Heart left ventricle (tissue), 16 donors: Measurements from ENCODE around the gene GALNT9. TPM values are rescaled to one million over a fixed set of nuclear protein-coding genes. Genes with fewer than 3 reads are reported as not detected.
A peak's percentile ranks its signal among the peaks of the same experiment; 100 is the strongest.

Experiments used
- ATAC-seq, 4 donors: fragments of 200-7000 bp; cut with Tn5 transposase; one replicate each; pipeline ENCODE4 v1.9.1; 2020 to 2022; ENCODE audit warnings: moderate library complexity in 4 of 4, mild to moderate bottlenecking in 3 of 4, moderate number of reproducible peaks in 1 of 4
- DNase-seq, 5 donors: peaks; one replicate each; pipeline ENCODE4 v3.0.0-alpha.2; 2020
- H3K27ac ChIP-seq, 12 donors: fragments of 200-600 bp; sonication (generic) in 4 of 12; one replicate each; pipeline versions ENCODE4 v1.5.0 to v1.8.0; 2016 to 2022; ENCODE audit warnings: mild to moderate bottlenecking in 2 of 12
- H3K27me3 ChIP-seq, 9 donors: fragments of 200-600 bp; sonication (generic) in 2 of 9; one replicate each; pipeline versions ENCODE4 v1.5.1 to v1.8.0; 2016 to 2022; ENCODE audit warnings: mild to moderate bottlenecking in 3 of 9
- H3K36me3 ChIP-seq, 9 donors: fragments of 200-600 bp; sonication (generic) in 2 of 9; one replicate each; pipeline versions ENCODE4 v1.5.0 to v1.8.0; 2018 to 2022; ENCODE audit warnings: mild to moderate bottlenecking in 2 of 9
- H3K4me1 ChIP-seq, 12 donors: fragments of 200-600 bp; sonication (generic) in 4 of 12; one replicate each; pipeline versions ENCODE4 v1.5.0 to v1.8.0; 2016 to 2022; ENCODE audit warnings: mild to moderate bottlenecking in 3 of 12
- H3K4me3 ChIP-seq, 12 donors: fragments of 200-600 bp; sonication (generic) in 4 of 12; one replicate each; pipeline versions ENCODE4 v1.5.0 to v1.8.0; 2017 to 2022; ENCODE audit warnings: mild to moderate bottlenecking in 9 of 12, moderate library complexity in 4 of 12
- H3K9me3 ChIP-seq, 12 donors: fragments of 200-600 bp; sonication (generic) in 4 of 12; one replicate each; pipeline versions ENCODE4 v1.5.0 to v1.8.0; 2016 to 2022; ENCODE audit warnings: mild to moderate bottlenecking in 1 of 12
- CTCF ChIP-seq, 12 donors: fragments of 200-600 bp; sonication (generic) in 4 of 12; IDR thresholded peaks; one replicate each; pipeline versions ENCODE4 v1.5.0 to v1.8.0; 2018 to 2022; ENCODE audit warnings: antibody characterized with exemption in 12 of 12, mild to moderate bottlenecking in 5 of 12
- POLR2A ChIP-seq, 2 donors: fragments of 450-650 bp; IDR thresholded peaks; one replicate each; pipeline ENCODE4 v1.6.1; 2017; ENCODE audit warnings: antibody characterized with exemption in 2 of 2, mild to moderate bottlenecking in 2 of 2, moderate library complexity in 2 of 2
- WGBS, 4 donors: extraction: QIAGEN DNeasy Blood & Tissue Kit in 2 of 4; methylation state at CpG; one replicate each; pipeline versions ENCODE4 v1.1.5 to v1.1.7; 2013 to 2018; 5-methylcytosine and 5-hydroxymethylcytosine counted together
- intact Hi-C, 10 donors: fragments of 100-400 bp; cut with DNase I; formaldehyde crosslinking; loops; one replicate each; pipeline versions ENCODE4 v1.11.1 to v1.14.2; 2022
- polyA plus RNA-seq, 2 donors: library from polyadenylated mRNA; stranded (reverse); fragments of 200-250 nt; gene quantifications; one replicate each; pipeline ENCODE4 v1.2.3, GENCODE V29; 2013
- total RNA-seq, 9 donors: library from RNA; depleted of rRNA in 2 of 9; stranded (reverse); fragments of >200 nt in 2 of 9; fragmentation: NEBNext Ultra II Directional in 3 of 9; extraction: Animal tissue kit (Norgen Biotek cat#: 25700) in 3 of 9; gene quantifications; one replicate each; pipeline versions ENCODE4 v1.1.0 to v1.2.4, GENCODE V29; 2016 to 2023
- donor health status: ischemic (EF 13 %, LVEDD 7.1; RV severe dilation, severe dysfunction).
- donor health status: healthy with polysubstance abuse.
- donor health status: DM: no; HTN: yes; CAD: no.
- donor health status: DM: no; HTN: no; CAD: no.
- donor health status: ischemic (EF 25% LVEDD 6.9; RV normal size, moderate dysfunction).
- donor health status: ischemic (EF 25% LVEDD 5.7; RV mildly dilated, moderate dysfunction).
- donor health status: healthy.
- donor health status: DM: yes; HTN: yes; CAD: no.
- donor health status: ischemic (EF 35%, LVEDD 5.7; RV mildly dilated, moderate dysfunction).
- donor health status: nonischemic (EF 11% LVEDD 7.7; RV severe dilation, severe dysfunction).
- donor health status: DM: yes; HTN: yes; CAD: no.
- donor health status: PGD.
- donor health status: ischemic (EF 29% LVEDD 5.4; RV normal size, mild dysfunction).
- donor health status: nonischemic (EF 23%, LVEDD 6.1; RV moderate dilation, normal function).

The GALNT9 gene
- total and polyA plus RNA-seq, 11 donors: 10.3 TPM; not detected in 10

- intact Hi-C loops: no loop called here
- Histone ChIP-seq H3K27me3 (peaks cover 21 to 57% (median 36%) of the 10 kb centered on the region in 9 donors), H3K27ac (no peak overlapping the region), H3K4me1 (peaks cover 0 to 11% (median 0%) of the 10 kb centered on the region in 12 donors), H3K9me3 (peaks cover 0 to 7% (median 0%) of the 10 kb centered on the region in 12 donors), H3K36me3 (no peaks in the 10 kb centered on the region), H3K4me3 (no peak overlapping the region)
- WGBS, 4 donors: 75 to 84% (median 82%) methylated on average over 26 to 36 of the region's 36 CpGs
- no peak for ATAC-seq
- no peak for TF ChIP-seq POLR2A (IDR thresholded peaks at IDR 0.05)
- TF ChIP-seq CTCF (IDR thresholded peaks at IDR 0.05): no peak
- no peak for DNase-seq
Observed at GRCh38 chr12:132207083-132207775, 122.2 kb downstream of the GALNT9 start.

- ATAC-seq: no peak
- no peaks in the 10 kb centered on the region for H3K36me3 ChIP-seq
- no peak overlapping the region for H3K27ac ChIP-seq
- no peak for TF ChIP-seq POLR2A (IDR thresholded peaks at IDR 0.05)
- WGBS, 4 donors: 43 to 61% (median 55%) methylated on average over 13 to 14 of the region's 14 CpGs
- no peak for DNase-seq
- peaks cover 0 to 11% (median 0%) of the 10 kb centered on the region in 12 donors for H3K4me1 ChIP-seq
- intact Hi-C loops: no loop called here
- peaks cover 0 to 7% (median 0%) of the 10 kb centered on the region in 12 donors for H3K9me3 ChIP-seq
- H3K4me3 ChIP-seq: no peak overlapping the region
- peaks cover 21 to 66% (median 36%) of the 10 kb centered on the region in 9 donors for H3K27me3 ChIP-seq
Observed at GRCh38 chr12:132206046-132206434, 123.3 kb downstream of the GALNT9 start.

- TF ChIP-seq CTCF (IDR thresholded peaks at IDR 0.05): no peak
- no peak for TF ChIP-seq POLR2A (IDR thresholded peaks at IDR 0.05)
- 1 to 7% (median 4%) methylated on average over 22 to 53 of the region's 53 CpGs for WGBS, 4 donors
- H3K36me3 ChIP-seq: no peaks in the 10 kb centered on the region
- H3K27ac ChIP-seq: no peak overlapping the region
- peak overlapping the region in 5 of 12 donors; percentile 6 to 24 (median 16) for H3K4me3 ChIP-seq
- no peak for ATAC-seq
- intact Hi-C loops: no loop called here
- H3K4me1 ChIP-seq: peaks cover 0 to 11% (median 0%) of the 10 kb centered on the region in 12 donors
- peak in 1 of 5 donors; percentile 56 for DNase-seq
- peaks cover 21 to 66% (median 36%) of the 10 kb centered on the region in 9 donors for H3K27me3 ChIP-seq
- peaks cover 0 to 7% (median 0%) of the 10 kb centered on the region in 12 donors for H3K9me3 ChIP-seq
Observed at GRCh38 chr12:132205271-132206045, 123.9 kb downstream of the GALNT9 start.

GRCh38 chr12:132204793-132205270 lies 124.6 kb downstream of the GALNT9 start:
- DNase-seq (no peak), ATAC-seq (no peak)
- peak overlapping the region in 2 of 12 donors; percentile 17 to 24 for H3K4me3 ChIP-seq
- intact Hi-C loops: no loop called here
- TF ChIP-seq CTCF (IDR thresholded peaks at IDR 0.05): no peak
- TF ChIP-seq POLR2A (IDR thresholded peaks at IDR 0.05): no peak
- H3K27ac ChIP-seq: no peak overlapping the region
- WGBS, 4 donors: 49 to 60% (median 50%) methylated on average over 12 to 20 of the region's 20 CpGs
- H3K36me3 ChIP-seq: no peaks in the 10 kb centered on the region
- H3K27me3 ChIP-seq: peaks cover 21 to 66% (median 36%) of the 10 kb centered on the region in 9 donors
- H3K4me1 ChIP-seq: peaks cover 0 to 11% (median 0%) of the 10 kb centered on the region in 12 donors
- peaks cover 0 to 7% (median 0%) of the 10 kb centered on the region in 12 donors for H3K9me3 ChIP-seq
